GM18951 (cell line): Measurements from ENCODE around the gene NANOG.
"Not testable (repeated sequence)": the region's sequence is repeated elsewhere in the genome, so short reads cannot be mapped to it uniquely, and the experiment has no call there.

Source experiments
- POLR2A ChIP-seq: IDR thresholded peaks from 4 replicates; pipeline ENCODE4 v1.6.1; 2011; ENCODE audit warnings: mild to moderate bottlenecking; ENCODE audit not compliant: insufficient read length, insufficient read depth; ENCODE audit errors: extremely low read depth
- in situ Hi-C: fragments of 300-500 bp; cut with MboI; formaldehyde crosslinking; loops from one replicate; pipeline ENCODE4 v1.12.0; 2022; ENCODE audit warnings: low sequenced_read_pairs, mixed read lengths, inconsistent platforms; ENCODE audit not compliant: unreplicated experiment

Gene NANOG

GRCh38 chr12:7788884-7789528, at the start of gene NANOG:
Gene NANOG, plus strand, starts transcription at chr12:7789402. Its CDS starts 213 bp downstream, at chr12:7789615.
- in situ Hi-C loops = not testable (repeated sequence)

GRCh38 chr12:7747246-7747645, 42.0 kb upstream of the NANOG start, which contains the start of gene CLEC4C:
Gene CLEC4C, minus strand, starts transcription at chr12:7747375. Its CDS starts 27 bp downstream, at chr12:7747348.
- in situ Hi-C loops = no loop called here
- TF ChIP-seq POLR2A = no peak

DNA sequence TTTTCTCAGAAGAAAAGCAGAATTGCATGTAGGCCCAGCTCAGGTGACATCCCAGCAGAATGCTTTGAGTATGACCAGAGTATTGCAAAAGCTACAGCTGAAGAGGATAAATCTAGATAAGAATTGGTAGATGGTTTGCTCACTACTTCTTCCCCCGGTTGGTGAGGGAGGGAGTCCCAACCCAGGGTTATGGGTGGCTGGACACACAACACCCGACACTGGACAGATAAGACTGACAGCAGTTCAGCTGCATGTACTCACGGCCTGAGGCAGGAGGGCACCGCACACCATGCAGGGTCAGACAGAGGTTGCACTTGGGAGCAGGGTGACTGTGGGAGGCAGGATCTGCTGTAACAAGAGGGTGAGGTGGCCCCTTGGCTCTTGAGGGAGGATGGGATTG, 40.4 kb upstream of the NANOG start:
- in situ Hi-C loops = no loop called here
- TF ChIP-seq POLR2A = no peak

DNA sequence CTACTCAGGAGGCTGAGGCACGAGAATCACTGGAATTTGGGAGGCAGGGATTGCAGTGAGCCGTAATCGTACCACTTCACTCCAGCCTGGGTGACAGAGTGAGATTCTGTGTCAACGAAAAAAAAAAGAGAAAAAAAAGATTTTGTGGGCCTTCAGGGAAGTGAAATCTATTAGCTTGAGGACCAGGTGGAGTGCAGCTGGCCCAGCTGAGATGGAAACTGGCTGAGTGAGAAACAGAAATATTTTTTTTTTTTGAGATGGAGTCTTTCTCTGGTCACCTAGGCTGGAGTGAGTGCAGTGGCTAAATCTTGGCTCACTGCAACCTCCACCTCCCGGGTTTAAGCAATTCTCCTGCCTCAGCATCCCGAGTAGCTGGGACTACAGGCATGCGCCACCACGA, 39.8 kb upstream of the NANOG start:
- in situ Hi-C loops = no loop called here
- no peak for TF ChIP-seq POLR2A

DNA sequence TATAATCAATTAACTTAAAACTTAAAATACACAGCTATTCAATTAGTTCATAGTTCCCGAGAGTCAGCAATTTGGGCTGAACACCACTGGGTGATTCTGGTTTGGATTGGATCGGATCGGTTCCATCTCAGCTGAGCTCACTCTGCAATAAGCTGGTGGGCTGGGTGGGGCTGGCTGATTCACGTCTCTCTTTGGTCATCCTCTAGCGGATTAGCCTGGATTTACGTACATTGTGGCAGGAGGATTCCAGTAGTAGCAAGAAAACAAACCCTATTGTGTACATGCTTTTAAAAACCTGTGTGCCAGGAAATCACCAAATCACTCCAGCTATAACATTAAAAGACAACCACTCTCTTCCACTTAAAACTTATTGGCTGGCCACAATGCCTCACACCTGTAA, 38.9 kb upstream of the NANOG start:
- TF ChIP-seq POLR2A = no peak
- in situ Hi-C loops = no loop called here

- in situ Hi-C loops = no loop called here
- TF ChIP-seq POLR2A = no peak
Observed at GRCh38 chr12:7751394-7751793, 37.8 kb upstream of the NANOG start.

DNA sequence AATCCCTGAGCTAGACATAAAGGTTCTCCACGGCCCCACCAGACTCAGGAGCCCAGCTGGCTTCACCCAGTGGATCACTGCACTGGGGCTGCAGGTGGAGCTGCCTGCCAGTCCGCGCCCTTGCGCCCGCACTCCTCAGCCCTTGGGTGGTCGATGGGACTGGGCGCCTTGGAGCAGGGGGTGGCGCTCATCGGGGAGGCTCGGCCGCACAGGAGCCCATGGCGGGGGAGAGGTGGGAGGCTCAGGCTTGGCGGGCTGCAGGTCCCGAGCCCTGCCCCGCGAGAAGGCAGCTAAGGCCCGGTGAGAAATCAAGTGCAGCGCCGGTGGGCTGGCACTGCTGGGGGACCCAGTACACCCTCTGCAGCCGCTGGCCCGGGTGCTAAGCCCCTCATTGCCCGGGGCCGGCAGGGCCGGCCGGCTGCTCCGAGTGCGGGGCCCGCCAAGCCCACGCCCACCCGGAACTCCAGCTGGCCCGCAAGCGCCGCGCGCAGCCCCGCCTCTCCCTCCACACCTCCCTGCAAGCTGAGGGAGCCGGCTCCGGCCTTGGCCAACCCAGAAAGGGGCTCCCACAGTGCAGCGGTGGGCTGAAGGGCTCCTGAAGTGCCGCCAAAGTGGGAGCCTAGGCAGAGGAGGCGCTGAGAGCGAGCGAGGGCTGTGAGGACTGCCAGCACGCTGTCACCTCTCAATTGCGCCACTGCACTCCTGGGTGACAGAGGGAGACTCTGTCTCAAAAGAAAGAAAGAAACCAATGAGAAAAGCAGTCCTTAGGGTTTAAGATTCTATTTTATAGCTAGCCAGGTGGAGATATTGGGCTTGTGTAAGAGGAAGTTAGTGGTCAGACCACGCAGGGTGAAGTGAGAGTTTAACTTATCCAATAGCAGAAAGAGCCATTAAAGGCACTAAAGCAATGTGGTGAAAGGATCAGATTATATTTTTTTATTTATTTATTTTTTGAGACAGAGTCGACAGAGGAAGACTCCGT, 37.0 kb upstream of the NANOG start:
- in situ Hi-C loops = not testable (repeated sequence)

DNA sequence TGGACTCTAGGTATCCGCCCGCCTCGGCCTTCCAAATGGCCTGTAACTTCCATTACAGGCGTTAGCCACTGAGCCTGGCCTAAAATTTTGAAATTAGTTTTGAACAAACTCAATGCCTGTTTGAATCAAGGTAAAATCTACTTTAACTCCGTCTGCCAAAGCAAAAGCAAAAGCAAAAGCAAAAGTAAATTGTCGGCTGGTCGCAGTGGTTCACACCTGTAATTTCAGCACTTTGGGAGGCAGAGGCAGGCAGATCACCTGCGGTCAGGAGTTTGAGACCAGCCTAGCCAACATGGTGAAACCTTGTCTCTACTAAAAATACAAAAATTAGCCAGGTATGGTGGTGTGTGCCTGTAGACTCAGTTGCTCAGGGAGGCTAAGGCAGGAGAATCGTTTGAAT, 33.5 kb upstream of the NANOG start:
- in situ Hi-C loops = not testable (repeated sequence)

- in situ Hi-C loops = no loop called here
- no peak for TF ChIP-seq POLR2A
Observed at GRCh38 chr12:7756993-7757392, 32.2 kb upstream of the NANOG start.

- in situ Hi-C loops = no loop called here
- TF ChIP-seq POLR2A = no peak
Observed at GRCh38 chr12:7758766-7759140, 30.4 kb upstream of the NANOG start.

- in situ Hi-C loops = no loop called here
- TF ChIP-seq POLR2A = no peak
Observed at GRCh38 chr12:7769999-7770398, 19.2 kb upstream of the NANOG start.

DNA sequence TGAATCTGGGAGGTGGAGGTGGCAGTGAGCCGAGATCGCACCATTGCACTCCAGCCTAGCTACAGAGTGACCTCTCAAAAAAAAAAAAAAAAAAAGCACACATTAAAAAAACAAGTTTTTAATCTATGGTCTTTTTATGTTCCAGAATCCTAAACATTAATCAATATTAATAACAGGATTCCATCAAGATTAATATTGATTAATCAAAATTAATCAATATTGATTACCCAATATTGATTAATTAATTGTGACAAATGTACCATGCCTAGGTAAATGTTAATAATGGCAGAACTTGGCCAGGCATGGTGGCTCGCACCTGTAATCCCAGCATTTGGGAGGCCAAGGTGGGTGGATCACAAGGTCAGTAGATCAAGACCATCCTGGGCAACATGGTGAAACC, 7.9 kb upstream of the NANOG start:
- in situ Hi-C loops = no loop called here
- no peak for TF ChIP-seq POLR2A

DNA sequence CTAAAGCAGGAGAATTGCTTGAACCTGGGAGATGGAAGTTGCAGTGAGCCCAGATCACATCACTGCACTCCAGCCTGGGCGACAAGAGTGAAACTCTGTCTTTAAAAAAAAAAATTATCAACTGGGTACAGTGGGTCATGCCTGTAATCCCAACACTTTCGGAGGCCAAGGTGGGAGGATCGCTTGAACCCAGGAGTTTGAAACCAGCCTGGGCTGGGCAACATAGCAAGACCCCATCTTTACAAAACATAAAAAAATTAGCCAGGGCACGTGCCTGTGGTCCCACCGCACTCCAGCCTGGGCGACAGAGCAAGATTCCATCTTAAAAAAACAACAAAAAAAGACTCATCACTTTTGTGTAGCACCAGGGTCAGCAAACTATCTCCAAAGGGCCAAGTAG, 7.1 kb upstream of the NANOG start:
- TF ChIP-seq POLR2A = no peak
- in situ Hi-C loops = no loop called here

DNA sequence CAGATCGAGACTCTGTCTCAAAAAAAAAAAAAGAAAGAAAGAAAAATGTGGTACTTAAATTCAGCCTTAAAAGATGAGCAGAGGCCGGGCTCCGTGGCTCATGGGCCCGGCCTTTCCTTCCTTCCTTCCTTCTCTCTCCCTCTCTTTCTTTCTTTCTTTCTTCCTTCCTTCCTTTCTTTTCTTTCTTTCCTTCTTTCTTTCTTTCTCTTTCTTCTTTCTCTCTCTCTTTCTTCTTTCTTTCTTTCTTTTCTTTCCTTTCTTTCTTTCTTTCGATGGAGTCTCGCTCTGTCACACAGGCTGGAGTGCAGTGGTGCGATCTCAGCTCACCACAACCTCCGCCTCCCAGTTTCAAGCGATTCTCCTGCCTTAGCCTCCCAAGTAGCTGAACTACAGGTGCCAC, 5.8 kb upstream of the NANOG start:
- in situ Hi-C loops = not testable (repeated sequence)
